Measurements from ENCODE around the gene KIF3B. TPM values are rescaled to one million over a fixed set of nuclear protein-coding genes. Genes with fewer than 3 reads are reported as not detected.

Gene KIF3B
- total RNA-seq, 1 experiment from 2014 or later = 24.3 TPM

- BruUV-seq (replicated peaks) = no TSS peak
- Histone ChIP-seq H3K36me3 (ENCODE audit: insufficient read depth, low read length, poor library complexity, severe bottlenecking) (peaks cover 16% of the 10 kb centered on the region), H3K27ac (ENCODE audit: low read depth, low read length, poor library complexity, severe bottlenecking) (no peak overlapping the region), H3K9me3 (ENCODE audit: low read depth, low read length, poor library complexity, severe bottlenecking) (no peaks in the 10 kb centered on the region), H3K4me1 (ENCODE audit: insufficient read depth, low read length, poor library complexity, severe bottlenecking) (no peaks in the 10 kb centered on the region), H3K27me3 (replicated peaks; ENCODE audit: insufficient read depth, low read depth, low read length, poor library complexity) (no peaks in the 10 kb centered on the region), H3K4me3 (ENCODE audit: low read depth, low read length, poor library complexity, severe bottlenecking) (no peak overlapping the region)
- DNase-seq (ENCODE audit: low spot score) = no peak
- TF ChIP-seq, protein P1, sequence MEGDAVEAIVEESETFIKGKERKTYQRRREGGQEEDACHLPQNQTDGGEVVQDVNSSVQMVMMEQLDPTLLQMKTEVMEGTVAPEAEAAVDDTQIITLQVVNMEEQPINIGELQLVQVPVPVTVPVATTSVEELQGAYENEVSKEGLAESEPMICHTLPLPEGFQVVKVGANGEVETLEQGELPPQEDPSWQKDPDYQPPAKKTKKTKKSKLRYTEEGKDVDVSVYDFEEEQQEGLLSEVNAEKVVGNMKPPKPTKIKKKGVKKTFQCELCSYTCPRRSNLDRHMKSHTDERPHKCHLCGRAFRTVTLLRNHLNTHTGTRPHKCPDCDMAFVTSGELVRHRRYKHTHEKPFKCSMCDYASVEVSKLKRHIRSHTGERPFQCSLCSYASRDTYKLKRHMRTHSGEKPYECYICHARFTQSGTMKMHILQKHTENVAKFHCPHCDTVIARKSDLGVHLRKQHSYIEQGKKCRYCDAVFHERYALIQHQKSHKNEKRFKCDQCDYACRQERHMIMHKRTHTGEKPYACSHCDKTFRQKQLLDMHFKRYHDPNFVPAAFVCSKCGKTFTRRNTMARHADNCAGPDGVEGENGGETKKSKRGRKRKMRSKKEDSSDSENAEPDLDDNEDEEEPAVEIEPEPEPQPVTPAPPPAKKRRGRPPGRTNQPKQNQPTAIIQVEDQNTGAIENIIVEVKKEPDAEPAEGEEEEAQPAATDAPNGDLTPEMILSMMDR (conservative IDR thresholded peaks at IDR 0.05; ENCODE audit: low read depth, low read length) = no peak
- no peak for TF ChIP-seq EZH2 (IDR thresholded peaks at IDR 0.05; ENCODE audit: borderline replicate concordance, low read depth, low read length, poor library complexity, severe bottlenecking)
- POLR2A ChIA-PET (ENCODE audit: low non-redundant PET) = interaction anchor here (0.6 kb wide), 1 partner anchor 28 kb away, joined by 6 read pairs; no protein-coding TSS in a partner anchor
- intact Hi-C loops (cut with micrococcal nuclease; ENCODE audit: unreplicated experiment) = loop anchor here (10.0 kb wide), 1 partner anchor 325 kb away; no protein-coding TSS in a partner anchor
- CTCF ChIA-PET = no interaction called here
Observed at GRCh38 chr20:32329817-32330554, 52.5 kb downstream of the KIF3B start.

GRCh38 chr20:32330555-32330897, 53.1 kb downstream of the KIF3B start:
- no TSS peak for BruUV-seq (replicated peaks)
- no peaks in the 10 kb centered on the region for H3K4me1 ChIP-seq (ENCODE audit: insufficient read depth, low read length, poor library complexity, severe bottlenecking)
- ChIA-PET POLR2A (ENCODE audit: low non-redundant PET) (no interaction called here), CTCF (no interaction called here)
- H3K27me3 ChIP-seq (replicated peaks; ENCODE audit: insufficient read depth, low read depth, low read length, poor library complexity) = no peaks in the 10 kb centered on the region
- TF ChIP-seq, protein P1 (conservative IDR thresholded peaks at IDR 0.05; ENCODE audit: low read depth, low read length) = no peak
- no peak for TF ChIP-seq EZH2 (IDR thresholded peaks at IDR 0.05; ENCODE audit: borderline replicate concordance, low read depth, low read length, poor library complexity, severe bottlenecking)
- no peak for DNase-seq (ENCODE audit: low spot score)
- intact Hi-C loops (cut with micrococcal nuclease; ENCODE audit: unreplicated experiment) = loop anchor here (10.0 kb wide), 1 partner anchor 324 kb away; no protein-coding TSS in a partner anchor
- H3K9me3 ChIP-seq (ENCODE audit: low read depth, low read length, poor library complexity, severe bottlenecking) = no peaks in the 10 kb centered on the region
- H3K27ac ChIP-seq (ENCODE audit: low read depth, low read length, poor library complexity, severe bottlenecking) = no peak overlapping the region
- H3K36me3 ChIP-seq (ENCODE audit: insufficient read depth, low read length, poor library complexity, severe bottlenecking) = peaks cover 16% of the 10 kb centered on the region
- no peak overlapping the region for H3K4me3 ChIP-seq (ENCODE audit: low read depth, low read length, poor library complexity, severe bottlenecking)

DNA sequence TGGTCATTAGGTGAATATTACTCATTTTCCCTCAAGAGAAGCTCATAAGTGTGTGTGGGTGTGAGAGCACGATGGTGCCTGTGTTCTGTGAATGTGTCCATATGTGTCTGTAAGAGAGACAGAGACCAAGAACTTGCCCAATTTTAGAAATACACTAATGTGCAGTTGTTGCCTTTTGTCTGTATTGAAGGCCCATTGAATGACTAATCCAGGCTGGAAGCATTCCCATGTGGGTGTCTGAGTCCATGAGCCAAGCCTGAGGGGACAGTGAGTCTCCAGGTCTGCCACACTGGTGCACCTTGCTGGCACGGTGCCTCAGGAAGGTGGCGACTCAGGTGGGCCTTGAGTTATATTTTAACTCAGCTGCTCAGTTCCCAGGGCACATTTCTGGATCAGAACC, 55.2 kb downstream of the KIF3B start:
- ChIA-PET POLR2A (ENCODE audit: low non-redundant PET) (interaction anchor here (0.7 kb wide), 1 partner anchor 17 kb away, joined by 4 read pairs; no protein-coding TSS in a partner anchor), CTCF (no interaction called here)
- no peaks in the 10 kb centered on the region for H3K9me3 ChIP-seq (ENCODE audit: low read depth, low read length, poor library complexity, severe bottlenecking)
- H3K4me3 ChIP-seq (ENCODE audit: low read depth, low read length, poor library complexity, severe bottlenecking) = no peak overlapping the region
- no peak for DNase-seq (ENCODE audit: low spot score)
- H3K27me3 ChIP-seq (replicated peaks; ENCODE audit: insufficient read depth, low read depth, low read length, poor library complexity) = no peaks in the 10 kb centered on the region
- H3K27ac ChIP-seq (ENCODE audit: low read depth, low read length, poor library complexity, severe bottlenecking) = no peak overlapping the region
- H3K4me1 ChIP-seq (ENCODE audit: insufficient read depth, low read length, poor library complexity, severe bottlenecking) = no peaks in the 10 kb centered on the region
- BruUV-seq (replicated peaks) = no TSS peak
- TF ChIP-seq EZH2 (IDR thresholded peaks at IDR 0.05; ENCODE audit: borderline replicate concordance, low read depth, low read length, poor library complexity, severe bottlenecking) = no peak
- TF ChIP-seq, protein P1 (conservative IDR thresholded peaks at IDR 0.05; ENCODE audit: low read depth, low read length) = no peak
- intact Hi-C loops (cut with micrococcal nuclease; ENCODE audit: unreplicated experiment) = loop anchor here (10.0 kb wide), 1 partner anchor 322 kb away; no protein-coding TSS in a partner anchor
- H3K36me3 ChIP-seq (ENCODE audit: insufficient read depth, low read length, poor library complexity, severe bottlenecking) = peaks cover 16% of the 10 kb centered on the region

Measured in A673 (cell line).